ENCODE measurements around the gene KRT79. TPM values are rescaled to one million over a fixed set of nuclear protein-coding genes. Genes with fewer than 3 reads are reported as not detected.

KRT79 gene
- total RNA-seq, 1 donor from 2014 or later: not detected

DNA sequence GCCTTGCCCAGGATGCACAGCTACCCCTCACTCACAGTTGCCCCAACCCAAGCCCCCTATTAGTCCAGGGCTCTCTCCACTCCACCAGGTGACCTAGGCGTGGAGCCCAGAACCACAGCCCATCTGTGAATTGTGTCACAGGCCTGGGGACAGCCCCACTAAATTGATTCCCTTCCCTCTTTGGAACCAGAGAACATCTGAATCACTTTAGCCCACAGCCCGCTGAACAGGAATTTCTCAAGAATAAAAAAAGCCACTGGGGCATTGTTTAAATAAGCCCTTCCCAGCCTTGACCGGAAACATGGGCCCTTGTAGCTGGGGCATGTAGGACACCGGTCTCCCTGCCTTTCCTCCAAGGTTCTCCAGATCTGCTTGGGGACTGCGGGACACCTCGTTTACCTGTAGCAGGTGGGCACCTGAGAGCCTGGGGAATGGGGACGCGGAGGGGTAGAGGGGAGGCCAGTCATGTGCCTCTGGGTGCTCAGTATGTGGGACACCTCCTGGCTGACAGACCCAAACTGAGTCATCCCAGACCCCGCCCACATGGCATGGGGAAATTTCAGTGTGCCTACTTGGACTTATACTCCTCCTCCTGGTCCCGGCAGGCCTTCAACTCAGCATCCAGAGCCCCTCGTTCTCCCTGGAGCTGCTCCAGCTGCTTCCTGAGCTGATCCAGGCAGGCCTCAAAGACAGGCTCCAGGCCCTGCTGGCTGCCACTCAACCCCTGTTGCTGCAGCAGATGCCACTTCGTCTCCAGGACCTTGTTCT is 13.4 kb upstream of the KRT79 start:
- H3K27me3 Mint-ChIP-seq (ENCODE audit: low read depth): peaks cover 19% of the 10 kb centered on the region
- H3K4me3 Mint-ChIP-seq: no peak overlapping the region
- TF ChIP-seq, protein P1, sequence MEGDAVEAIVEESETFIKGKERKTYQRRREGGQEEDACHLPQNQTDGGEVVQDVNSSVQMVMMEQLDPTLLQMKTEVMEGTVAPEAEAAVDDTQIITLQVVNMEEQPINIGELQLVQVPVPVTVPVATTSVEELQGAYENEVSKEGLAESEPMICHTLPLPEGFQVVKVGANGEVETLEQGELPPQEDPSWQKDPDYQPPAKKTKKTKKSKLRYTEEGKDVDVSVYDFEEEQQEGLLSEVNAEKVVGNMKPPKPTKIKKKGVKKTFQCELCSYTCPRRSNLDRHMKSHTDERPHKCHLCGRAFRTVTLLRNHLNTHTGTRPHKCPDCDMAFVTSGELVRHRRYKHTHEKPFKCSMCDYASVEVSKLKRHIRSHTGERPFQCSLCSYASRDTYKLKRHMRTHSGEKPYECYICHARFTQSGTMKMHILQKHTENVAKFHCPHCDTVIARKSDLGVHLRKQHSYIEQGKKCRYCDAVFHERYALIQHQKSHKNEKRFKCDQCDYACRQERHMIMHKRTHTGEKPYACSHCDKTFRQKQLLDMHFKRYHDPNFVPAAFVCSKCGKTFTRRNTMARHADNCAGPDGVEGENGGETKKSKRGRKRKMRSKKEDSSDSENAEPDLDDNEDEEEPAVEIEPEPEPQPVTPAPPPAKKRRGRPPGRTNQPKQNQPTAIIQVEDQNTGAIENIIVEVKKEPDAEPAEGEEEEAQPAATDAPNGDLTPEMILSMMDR (conservative IDR thresholded peaks at IDR 0.05): no peak
- H3K4me1 Mint-ChIP-seq: no peaks in the 10 kb centered on the region
- no peaks in the 10 kb centered on the region for H3K9me3 Mint-ChIP-seq
- DNase-seq (ENCODE audit: low read depth, low spot score): no peak
- H3K27ac Mint-ChIP-seq (ENCODE audit: unreplicated experiment): no peak overlapping the region
- H3K36me3 Mint-ChIP-seq (ENCODE audit: low read depth): no peaks in the 10 kb centered on the region

DNA sequence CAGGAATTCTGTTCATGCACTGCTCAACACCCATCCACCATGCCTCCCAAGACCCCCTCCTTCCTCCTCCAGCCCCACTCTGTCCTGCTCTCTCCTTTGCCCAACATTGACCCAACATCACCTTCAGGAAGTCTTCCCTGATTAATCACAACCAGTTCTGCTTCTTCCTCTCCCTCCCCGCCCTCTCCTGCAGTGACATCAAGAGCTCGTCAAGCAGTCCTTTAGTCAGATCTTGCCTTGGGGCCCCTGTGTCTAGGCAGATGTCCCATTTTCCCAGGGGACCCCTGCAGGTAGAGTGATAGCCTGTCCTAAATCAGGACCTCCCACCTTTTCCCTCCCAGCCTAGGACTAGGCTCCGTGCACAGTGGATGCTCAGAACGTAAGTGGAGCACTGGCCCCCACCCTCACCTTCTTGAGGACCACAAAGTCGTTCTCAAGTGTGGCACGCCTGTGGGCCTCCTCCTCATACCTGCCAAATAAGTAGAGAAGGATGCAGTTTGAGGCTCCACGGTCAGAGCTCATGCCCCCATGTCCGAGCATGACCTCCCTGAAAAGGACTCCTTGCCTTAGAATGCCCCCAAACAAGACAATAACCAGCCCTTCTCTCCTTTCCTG is 12.4 kb upstream of the KRT79 start:
- Mint-ChIP-seq H3K27ac (ENCODE audit: unreplicated experiment) (no peak overlapping the region), H3K9me3 (no peaks in the 10 kb centered on the region), H3K4me3 (no peak overlapping the region), H3K4me1 (no peaks in the 10 kb centered on the region), H3K27me3 (ENCODE audit: low read depth) (peaks cover 14% of the 10 kb centered on the region), H3K36me3 (ENCODE audit: low read depth) (no peaks in the 10 kb centered on the region)
- TF ChIP-seq, protein P1 (conservative IDR thresholded peaks at IDR 0.05): no peak
- DNase-seq (ENCODE audit: low read depth, low spot score): no peak

DNA sequence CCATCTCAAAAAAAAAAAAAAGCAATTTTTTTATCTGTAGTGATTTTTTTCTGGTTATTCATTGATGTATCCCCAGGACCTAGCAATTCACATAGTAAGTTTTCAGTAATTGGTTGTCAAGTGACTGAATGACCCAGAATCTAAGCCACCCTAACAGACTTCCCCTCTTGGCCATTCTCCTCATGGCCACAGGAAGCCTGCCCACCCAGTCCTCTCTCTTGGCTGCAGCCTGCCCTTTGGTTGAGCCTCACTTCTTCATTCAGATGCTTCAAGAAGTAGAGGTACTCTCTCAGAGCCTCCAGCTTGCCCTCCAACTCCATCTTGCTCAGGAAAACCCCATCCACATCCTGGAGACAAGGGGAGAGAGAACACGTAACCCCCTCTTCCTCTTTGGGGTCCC is 11.8 kb upstream of the KRT79 start:
- Mint-ChIP-seq H3K4me1 (no peaks in the 10 kb centered on the region), H3K9me3 (no peaks in the 10 kb centered on the region), H3K27ac (ENCODE audit: unreplicated experiment) (no peak overlapping the region), H3K27me3 (ENCODE audit: low read depth) (peaks cover 11% of the 10 kb centered on the region), H3K4me3 (no peak overlapping the region), H3K36me3 (ENCODE audit: low read depth) (no peaks in the 10 kb centered on the region)
- TF ChIP-seq, protein P1 (conservative IDR thresholded peaks at IDR 0.05): no peak
- DNase-seq (ENCODE audit: low read depth, low spot score): no peak

DNA sequence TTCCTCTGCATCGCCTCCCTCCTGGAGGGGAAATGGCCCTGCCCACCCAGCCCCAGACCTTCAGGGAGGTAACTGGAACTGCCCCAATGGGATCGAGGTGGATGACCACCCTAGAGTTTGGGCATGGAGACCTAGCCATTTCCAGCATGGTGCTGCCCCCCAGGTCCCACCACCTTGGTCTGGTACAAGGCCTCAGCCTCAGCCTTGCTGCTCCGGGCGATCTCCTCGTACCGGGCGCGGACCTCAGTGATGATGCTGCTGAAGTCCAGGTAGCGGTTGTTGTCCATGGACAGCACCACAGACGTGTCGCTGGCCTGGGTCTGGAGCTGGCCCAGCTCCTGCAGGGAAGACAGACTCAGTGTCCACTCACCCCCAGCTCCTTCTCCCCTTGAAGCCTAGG is 10.3 kb upstream of the KRT79 start:
- DNase-seq (ENCODE audit: low read depth, low spot score): no peak
- TF ChIP-seq, protein P1 (conservative IDR thresholded peaks at IDR 0.05): no peak
- Mint-ChIP-seq H3K27me3 (ENCODE audit: low read depth) (peaks cover 18% of the 10 kb centered on the region), H3K27ac (ENCODE audit: unreplicated experiment) (no peak overlapping the region), H3K4me1 (no peaks in the 10 kb centered on the region), H3K9me3 (no peaks in the 10 kb centered on the region), H3K36me3 (ENCODE audit: low read depth) (no peaks in the 10 kb centered on the region), H3K4me3 (no peak overlapping the region)

DNA sequence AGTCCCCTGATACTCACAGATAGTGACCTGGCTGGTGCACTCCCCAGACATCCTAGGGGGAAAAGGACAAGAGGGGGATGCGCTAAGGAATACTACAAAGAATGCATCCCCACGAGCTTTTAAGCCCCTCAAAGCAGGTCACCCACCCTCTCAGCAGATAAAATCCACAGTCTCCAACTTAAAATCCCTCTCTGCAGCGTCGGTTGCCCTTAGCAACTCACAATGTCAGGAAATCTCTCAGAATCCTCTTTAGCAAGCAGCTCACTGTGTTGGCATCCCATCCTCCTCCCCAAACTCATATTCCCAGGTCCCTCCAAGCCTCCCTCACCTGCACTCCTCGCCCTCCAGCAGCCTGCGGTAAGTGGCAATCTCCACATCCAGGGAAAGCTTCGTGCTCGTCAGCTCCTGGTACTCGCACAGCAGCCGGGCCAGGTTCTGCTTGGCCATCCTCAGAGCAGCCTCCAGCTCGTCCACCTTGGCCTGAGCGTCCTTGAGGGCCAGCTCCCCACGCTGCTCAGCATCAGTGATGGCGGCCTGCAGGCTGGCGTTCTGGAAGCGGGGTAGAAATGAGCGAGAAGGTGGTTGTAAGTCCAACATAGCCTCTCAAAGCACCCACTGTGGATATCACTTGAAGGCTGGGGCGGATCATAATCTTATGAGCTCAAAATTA is 5.5 kb upstream of the KRT79 start:
- H3K27ac Mint-ChIP-seq (ENCODE audit: unreplicated experiment): no peak overlapping the region
- H3K4me1 Mint-ChIP-seq: peaks cover 4% of the 10 kb centered on the region
- H3K27me3 Mint-ChIP-seq (ENCODE audit: low read depth): peaks cover 28% of the 10 kb centered on the region
- H3K36me3 Mint-ChIP-seq (ENCODE audit: low read depth): no peaks in the 10 kb centered on the region
- TF ChIP-seq, protein P1 (conservative IDR thresholded peaks at IDR 0.05): no peak
- DNase-seq (ENCODE audit: low read depth, low spot score): no peak
- no peaks in the 10 kb centered on the region for H3K9me3 Mint-ChIP-seq
- no peak overlapping the region for H3K4me3 Mint-ChIP-seq
